RWPE2 (cell line): ENCODE data around the gene KRTAP10-1.

ENCODE experiments used
- ATAC-seq: fragments of 200-7000 bp; cut with Tn5 transposase; 3 replicates; pipeline ENCODE4 v1.9.1; 2021; ENCODE audit warnings: low read depth
- DNase-seq: peaks from one replicate; pipeline ENCODE4 v3.0.0-alpha.2; 2020; ENCODE audit warnings: low spot score
- H3K27ac ChIP-seq: fragments of 450-650 bp; 2 replicates; pipeline ENCODE4 v1.5.1; 2017; ENCODE audit warnings: mild to moderate bottlenecking; ENCODE audit not compliant: poor library complexity, severe bottlenecking
- H3K27me3 ChIP-seq: fragments of 250-450 bp; sonication (Bioruptor Pico); 2 replicates; pipeline ENCODE4 v1.5.1; 2021; ENCODE audit warnings: mild to moderate bottlenecking, moderate library complexity; ENCODE audit not compliant: insufficient read depth, poor library complexity, severe bottlenecking
- H3K36me3 ChIP-seq: fragments of 250-450 bp; sonication (Bioruptor Pico); 2 replicates; pipeline ENCODE4 v1.5.1; 2020; ENCODE audit warnings: low read depth, mild to moderate bottlenecking, moderate library complexity
- H3K4me1 ChIP-seq: fragments of 250-450 bp; sonication (Bioruptor Pico); 2 replicates; pipeline ENCODE4 v1.5.1; 2021; ENCODE audit warnings: mild to moderate bottlenecking, moderate library complexity; ENCODE audit not compliant: insufficient read depth, poor library complexity, severe bottlenecking
- H3K4me3 ChIP-seq: fragments of 250-450 bp; sonication (Bioruptor Pico); 2 replicates; pipeline ENCODE4 v1.5.1; 2021; ENCODE audit warnings: mild to moderate bottlenecking, moderate library complexity; ENCODE audit not compliant: severe bottlenecking
- H3K9me3 ChIP-seq: fragments of 250-450 bp; sonication (Bioruptor Pico); 2 replicates; pipeline ENCODE4 v1.5.1; 2021; ENCODE audit warnings: mild to moderate bottlenecking, moderate library complexity; ENCODE audit not compliant: severe bottlenecking
- TF ChIP-seq, protein P1 (sequence below): fragments of 450-650 bp; IDR thresholded peaks from one replicate; pipeline ENCODE4 v1.5.1; 2017; ENCODE audit warnings: mild to moderate bottlenecking, moderate library complexity; ENCODE audit not compliant: poor library complexity, severe bottlenecking

Gene KRTAP10-1

DNA sequence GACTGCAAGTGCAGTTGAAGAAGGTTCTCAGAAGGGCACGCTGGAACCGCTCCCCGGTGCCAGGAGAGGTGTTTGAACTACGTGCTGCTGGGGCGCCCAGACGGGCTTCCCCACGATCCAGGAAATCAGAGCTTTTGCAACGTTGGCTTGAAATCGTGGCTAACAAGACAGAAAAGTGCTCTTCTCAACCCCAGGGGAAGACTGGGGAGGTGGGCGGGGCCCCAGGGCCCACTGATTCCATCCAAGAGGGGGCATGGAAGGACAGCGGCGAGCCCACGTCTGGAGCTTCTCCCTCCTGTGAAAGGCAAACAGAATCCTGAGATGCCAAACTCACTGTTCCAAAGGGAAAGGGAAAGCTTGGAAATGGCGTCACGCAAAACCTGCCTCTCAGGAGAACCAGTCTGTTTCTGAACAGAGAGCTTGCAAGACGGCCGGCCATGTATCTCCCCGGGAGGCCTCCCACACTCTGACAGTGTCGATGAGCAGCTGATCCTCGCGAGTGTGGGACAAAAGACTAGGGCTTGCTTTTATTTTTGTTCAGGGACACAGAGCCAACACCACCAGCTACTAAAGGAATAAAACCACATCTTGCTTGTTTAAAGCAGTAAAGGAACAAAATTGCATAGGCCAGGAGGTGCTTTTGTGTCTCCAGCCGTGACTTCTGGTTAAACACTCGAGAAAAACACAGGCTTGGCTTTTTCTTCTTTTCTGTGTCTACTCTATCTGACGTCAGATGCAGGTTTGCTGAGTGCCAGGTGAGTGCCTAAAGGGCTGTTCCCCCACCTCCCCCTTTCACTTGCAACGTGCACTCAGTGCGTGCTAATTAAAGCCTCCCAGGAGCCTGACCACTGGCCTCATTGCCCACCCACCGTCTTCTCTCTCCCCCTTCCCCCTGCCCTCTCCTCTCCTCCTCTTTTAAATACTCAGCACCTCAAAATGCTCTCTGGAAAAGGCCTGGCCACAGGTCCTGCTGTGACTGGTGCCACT lies 43.1 kb downstream of the KRTAP10-1 start:
- no peak for ATAC-seq
- Histone ChIP-seq H3K27ac (no peak overlapping the region), H3K9me3 (peaks cover 12% of the 10 kb centered on the region), H3K36me3 (no peaks in the 10 kb centered on the region), H3K27me3 (peaks cover 9% of the 10 kb centered on the region), H3K4me3 (no peak overlapping the region), H3K4me1 (no peaks in the 10 kb centered on the region)
- DNase-seq, result no peak
- TF ChIP-seq, protein P1, sequence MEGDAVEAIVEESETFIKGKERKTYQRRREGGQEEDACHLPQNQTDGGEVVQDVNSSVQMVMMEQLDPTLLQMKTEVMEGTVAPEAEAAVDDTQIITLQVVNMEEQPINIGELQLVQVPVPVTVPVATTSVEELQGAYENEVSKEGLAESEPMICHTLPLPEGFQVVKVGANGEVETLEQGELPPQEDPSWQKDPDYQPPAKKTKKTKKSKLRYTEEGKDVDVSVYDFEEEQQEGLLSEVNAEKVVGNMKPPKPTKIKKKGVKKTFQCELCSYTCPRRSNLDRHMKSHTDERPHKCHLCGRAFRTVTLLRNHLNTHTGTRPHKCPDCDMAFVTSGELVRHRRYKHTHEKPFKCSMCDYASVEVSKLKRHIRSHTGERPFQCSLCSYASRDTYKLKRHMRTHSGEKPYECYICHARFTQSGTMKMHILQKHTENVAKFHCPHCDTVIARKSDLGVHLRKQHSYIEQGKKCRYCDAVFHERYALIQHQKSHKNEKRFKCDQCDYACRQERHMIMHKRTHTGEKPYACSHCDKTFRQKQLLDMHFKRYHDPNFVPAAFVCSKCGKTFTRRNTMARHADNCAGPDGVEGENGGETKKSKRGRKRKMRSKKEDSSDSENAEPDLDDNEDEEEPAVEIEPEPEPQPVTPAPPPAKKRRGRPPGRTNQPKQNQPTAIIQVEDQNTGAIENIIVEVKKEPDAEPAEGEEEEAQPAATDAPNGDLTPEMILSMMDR, result no peak

DNA sequence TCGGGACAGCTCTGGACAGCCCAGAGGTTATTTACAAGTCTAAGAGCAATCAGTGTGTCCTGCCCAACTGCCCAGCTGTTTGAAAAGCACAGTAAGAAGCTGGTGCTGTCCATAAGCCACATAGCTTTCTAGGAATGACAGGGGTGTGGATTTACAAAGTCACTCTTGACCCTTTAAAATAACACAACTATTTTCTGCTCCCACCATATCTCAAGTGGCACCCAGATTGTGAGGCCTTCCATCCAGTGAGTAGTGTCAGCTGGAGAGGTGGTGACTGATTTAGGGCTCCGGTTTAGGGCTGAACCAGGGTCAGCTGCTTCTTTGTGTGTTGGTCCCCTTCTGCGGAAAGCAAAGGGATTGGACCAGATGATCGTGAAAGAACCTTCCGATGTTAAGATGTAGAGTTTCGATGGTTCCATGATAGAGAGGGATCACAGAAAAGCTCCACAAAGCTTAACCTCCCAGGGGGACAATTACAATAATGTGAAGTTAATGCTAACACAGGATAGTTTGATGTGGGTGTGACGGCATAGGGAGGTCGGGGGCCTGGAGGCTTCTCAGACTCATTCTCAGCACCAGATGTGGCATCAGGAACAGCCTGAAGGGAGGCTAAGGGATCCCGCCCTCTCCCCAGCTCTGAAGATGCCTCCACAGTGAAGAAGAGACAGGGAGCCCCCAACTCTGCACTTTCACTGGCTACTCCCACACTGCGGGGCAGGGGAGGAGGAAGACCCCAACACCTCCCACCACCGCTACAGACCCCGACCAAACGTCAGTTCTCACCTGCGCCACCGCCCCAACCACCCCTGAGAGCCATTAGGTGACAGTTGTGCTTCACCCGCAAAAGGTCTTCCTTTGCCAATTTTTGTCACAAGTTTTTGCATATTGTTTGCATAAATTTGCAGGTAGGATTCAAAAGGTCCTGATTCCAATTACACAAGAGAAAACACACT lies 44.1 kb downstream of the KRTAP10-1 start:
- H3K4me1 ChIP-seq, result no peaks in the 10 kb centered on the region
- TF ChIP-seq, protein P1, result no peak

DNA sequence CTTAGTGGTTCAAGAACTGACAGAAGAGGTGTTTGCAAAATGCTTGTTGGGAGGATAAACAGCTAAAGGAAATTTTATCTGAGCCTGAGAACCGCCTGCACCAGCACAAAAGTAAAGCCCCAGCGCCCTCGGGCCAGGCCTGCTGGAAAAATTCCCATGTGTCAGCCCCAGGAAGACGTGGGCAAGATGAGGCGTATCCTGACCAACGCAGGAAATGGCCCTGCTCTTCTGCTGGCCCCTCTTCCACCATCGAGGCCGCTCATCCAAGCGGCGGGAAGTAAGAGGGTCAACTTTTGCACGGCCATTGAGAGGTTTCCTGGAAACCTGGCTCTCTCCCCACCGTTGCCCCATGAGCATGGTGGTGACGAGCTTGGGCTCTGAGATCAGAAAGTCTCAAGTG lies 45.0 kb downstream of the KRTAP10-1 start:
- TF ChIP-seq, protein P1, result no peak
- peaks cover 9% of the 10 kb centered on the region for H3K27me3 ChIP-seq

More for the DNA sequence above, 44.1 kb downstream of the KRTAP10-1 start:
- DNase-seq (no peak), ATAC-seq (no peak)
- Histone ChIP-seq H3K27me3 (peaks cover 9% of the 10 kb centered on the region), H3K36me3 (no peaks in the 10 kb centered on the region), H3K9me3 (peaks cover 12% of the 10 kb centered on the region), H3K27ac (no peak overlapping the region), H3K4me3 (no peak overlapping the region)

DNA sequence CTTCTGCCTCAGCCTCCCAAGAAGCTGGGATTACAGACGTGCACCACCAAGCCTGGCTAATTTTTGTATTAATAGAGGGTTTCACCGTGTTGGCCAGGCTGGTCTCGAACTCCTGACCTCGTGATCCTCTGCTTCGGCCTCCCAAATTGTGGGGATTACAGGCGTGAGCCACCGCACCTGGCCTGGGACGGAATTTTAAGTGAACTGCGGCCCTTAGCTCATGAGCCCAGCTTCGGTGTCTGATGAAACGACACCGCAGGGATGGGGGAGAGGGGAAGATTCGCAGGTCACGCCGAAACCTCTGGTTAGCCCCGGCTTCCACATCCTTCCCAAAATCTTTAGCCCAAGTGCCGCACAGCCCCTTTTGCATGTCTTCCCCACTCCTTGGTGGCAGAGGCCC lies 45.6 kb downstream of the KRTAP10-1 start:
- TF ChIP-seq, protein P1, result no peak
- Histone ChIP-seq H3K4me3 (no peak overlapping the region), H3K27me3 (peaks cover 9% of the 10 kb centered on the region), H3K36me3 (no peaks in the 10 kb centered on the region), H3K9me3 (peaks cover 12% of the 10 kb centered on the region), H3K27ac (no peak overlapping the region), H3K4me1 (no peaks in the 10 kb centered on the region)
- no peak for ATAC-seq
- DNase-seq, result no peak

More for the DNA sequence above, 45.0 kb downstream of the KRTAP10-1 start:
- H3K27ac ChIP-seq, result no peak overlapping the region
- no peak for ATAC-seq
- no peaks in the 10 kb centered on the region for H3K4me1 ChIP-seq
- no peak for DNase-seq
- H3K9me3 ChIP-seq, result peaks cover 12% of the 10 kb centered on the region
- no peaks in the 10 kb centered on the region for H3K36me3 ChIP-seq
- no peak overlapping the region for H3K4me3 ChIP-seq
